Neural cell (in vitro differentiated cells): ENCODE data around the gene MAGI2. TPM values are rescaled to one million over a fixed set of nuclear protein-coding genes. Genes with fewer than 3 reads are reported as not detected.
"Not testable (repeated sequence)": the region's sequence is repeated elsewhere in the genome, so short reads cannot be mapped to it uniquely, and the experiment has no call there.

Experiments used
- H2AFZ ChIP-seq: fragments of 200-600, 300-800 bp; sonication (generic), shearing (Covaris generic); 2 replicates; pipeline ENCODE4 v1.6.0; 2014; ENCODE audit warnings: low read depth, mild to moderate bottlenecking, antibody characterized with exemption, low read length, moderate library complexity
- H3F3A ChIP-seq: fragments of 200-600 bp; shearing (Covaris generic); 2 replicates; pipeline ENCODE4 v1.6.1; 2016; ENCODE audit warnings: mild to moderate bottlenecking, moderate library complexity, mixed read lengths, antibody characterized with exemption, low read length; ENCODE audit not compliant: insufficient read depth, poor library complexity, severe bottlenecking
- H3K27ac ChIP-seq: fragments of 200-600, 300-800 bp; sonication (generic), shearing (Covaris generic); 2 replicates; pipeline ENCODE4 v1.5.1; 2014; ENCODE audit warnings: mild to moderate bottlenecking, low read length, moderate library complexity
- H3K27me3 ChIP-seq: fragments of 300-800, 200-600 bp; sonication (generic), shearing (Covaris generic); 2 replicates; pipeline ENCODE4 v1.6.0; 2014; ENCODE audit warnings: mild to moderate bottlenecking, low read depth, low read length, moderate library complexity; ENCODE audit not compliant: insufficient read depth
- H3K36me3 ChIP-seq: fragments of 300-800, 200-600 bp; sonication (generic), shearing (Covaris generic); 2 replicates; pipeline ENCODE4 v1.5.1; 2014; ENCODE audit warnings: mild to moderate bottlenecking, antibody characterized with exemption, low read length, moderate library complexity; ENCODE audit not compliant: insufficient read depth
- H3K4me2 ChIP-seq: fragments of 300-800, 200-600 bp; sonication (generic), shearing (Covaris generic); 2 replicates; pipeline ENCODE4 v1.6.0; 2014; ENCODE audit warnings: mild to moderate bottlenecking, low read length
- H3K4me3 ChIP-seq: fragments of 300-800, 200-600 bp; sonication (generic), shearing (Covaris generic); 2 replicates; pipeline ENCODE4 v1.5.1; 2014; ENCODE audit warnings: mild to moderate bottlenecking, low read length, moderate library complexity
- H3K79me2 ChIP-seq: fragments of 200-600 bp; shearing (Covaris generic); replicated peaks from 2 replicates; pipeline ENCODE4 v1.6.0; 2014; ENCODE audit warnings: mild to moderate bottlenecking, low read length, moderate library complexity; ENCODE audit not compliant: insufficient read depth
- H3K9ac ChIP-seq: fragments of 300-800, 200-600 bp; sonication (generic), shearing (Covaris generic); 2 replicates; pipeline ENCODE4 v1.6.1; 2016; ENCODE audit warnings: mild to moderate bottlenecking, low read length, mixed read lengths
- H3K9me2 ChIP-seq: fragments of 200-600 bp; shearing (Covaris generic); 2 replicates; pipeline ENCODE4 v1.6.1; 2016; ENCODE audit warnings: mild to moderate bottlenecking, low read length, mixed read lengths; ENCODE audit not compliant: insufficient read depth
- H3K9me3 ChIP-seq: fragments of 200-600, 300-800 bp; sonication (generic), shearing (Covaris generic); 2 replicates; pipeline ENCODE4 v1.6.1; 2016; ENCODE audit warnings: mild to moderate bottlenecking, mixed run types, low read length, moderate library complexity, mixed read lengths
- H4K20me1 ChIP-seq: fragments of 200-600 bp; shearing (Covaris generic); 2 replicates; pipeline ENCODE4 v1.6.1; 2016; ENCODE audit warnings: mild to moderate bottlenecking, mixed run types; ENCODE audit not compliant: insufficient read depth
- CTCF ChIP-seq: fragments of 450-650 bp; IDR thresholded peaks from 2 replicates; pipeline ENCODE4 v1.5.1; 2014; ENCODE audit warnings: antibody characterized with exemption, mild to moderate bottlenecking, moderate library complexity; ENCODE audit not compliant: poor library complexity, severe bottlenecking
- EP300 ChIP-seq: fragments of 450-650 bp; conservative IDR thresholded peaks from 2 replicates; pipeline ENCODE4 v1.6.1; 2014; ENCODE audit warnings: antibody characterized with exemption, mild to moderate bottlenecking, moderate library complexity; ENCODE audit not compliant: poor library complexity, severe bottlenecking
- EZH2 ChIP-seq: fragments of 200-600, 300-800 bp; shearing (Covaris generic), sonication (generic); IDR thresholded peaks from 2 replicates; pipeline ENCODE4 v1.6.1; 2014; ENCODE audit warnings: antibody characterized with exemption, low read length, borderline replicate concordance, mild to moderate bottlenecking; ENCODE audit not compliant: insufficient read depth, poor library complexity, severe bottlenecking
- MXI1 ChIP-seq: fragments of 450-650 bp; conservative IDR thresholded peaks from 2 replicates; pipeline ENCODE4 v1.6.1; 2014; ENCODE audit warnings: antibody characterized with exemption, mild to moderate bottlenecking; ENCODE audit not compliant: poor library complexity, severe bottlenecking
- POLR2AphosphoS5 ChIP-seq: IDR thresholded peaks from 2 replicates; pipeline ENCODE4 v1.6.1; 2012
- RAD21 ChIP-seq: fragments of 450-650 bp; conservative IDR thresholded peaks from 2 replicates; pipeline ENCODE4 v1.6.1; 2014; ENCODE audit warnings: antibody characterized with exemption, mild to moderate bottlenecking, moderate library complexity
- REST ChIP-seq: IDR thresholded peaks from 2 replicates; pipeline ENCODE4 v1.6.1; 2012; ENCODE audit warnings: borderline replicate concordance
- SMC3 ChIP-seq: fragments of 450-650 bp; conservative IDR thresholded peaks from 2 replicates; pipeline ENCODE4 v1.6.1; 2014; ENCODE audit warnings: antibody characterized with exemption, mild to moderate bottlenecking, moderate library complexity; ENCODE audit not compliant: poor library complexity
- TAF1 ChIP-seq: IDR thresholded peaks from 2 replicates; pipeline ENCODE4 v1.6.1; 2012; ENCODE audit warnings: low read depth
- polyA plus RNA-seq: library from polyadenylated mRNA; depleted of rRNA; stranded (reverse); fragments of >200 nt; gene quantifications from 2 replicates; pipeline ENCODE4 v1.2.3, GENCODE V29; 2014

MAGI2 gene
- polyA plus RNA-seq, 1 donor from 2014 or later = 19.3 TPM

GRCh38 chr7:78247910-78248689 is 1205.4 kb downstream of the MAGI2 start:
- H3K9ac ChIP-seq = no peak overlapping the region
- H3K9me2 ChIP-seq = no peaks in the 10 kb centered on the region
- H3K4me2 ChIP-seq = no peak overlapping the region
- no peaks in the 10 kb centered on the region for H3K36me3 ChIP-seq
- peaks cover 14% of the 10 kb centered on the region for H3K79me2 ChIP-seq
- H3K27ac ChIP-seq = no peak overlapping the region
- no peak overlapping the region for H2AFZ ChIP-seq
- peaks cover 4% of the 10 kb centered on the region for H3K9me3 ChIP-seq
- H3F3A ChIP-seq = no peaks in the 10 kb centered on the region
- no peaks in the 10 kb centered on the region for H4K20me1 ChIP-seq
- no peaks in the 10 kb centered on the region for H3K27me3 ChIP-seq
- no peak overlapping the region for H3K4me3 ChIP-seq
- no peak for TF ChIP-seq RAD21
- TF ChIP-seq MXI1 = no peak
- TF ChIP-seq TAF1 = no peak
- no peak for TF ChIP-seq CTCF
- no peak for TF ChIP-seq POLR2AphosphoS5
- no peak for TF ChIP-seq REST
- no peak for TF ChIP-seq EP300
- no peak for TF ChIP-seq SMC3
- no peak for TF ChIP-seq EZH2

- H3K27ac ChIP-seq, H3K9me3 ChIP-seq, H3K36me3 ChIP-seq, H3K27me3 ChIP-seq, H3F3A ChIP-seq, H3K79me2 ChIP-seq, H2AFZ ChIP-seq, H3K4me2 ChIP-seq, H4K20me1 ChIP-seq, H3K4me3 ChIP-seq, H3K9me2 ChIP-seq, H3K9ac ChIP-seq: not testable (repeated sequence)
Observed at GRCh38 chr7:78240179-78240578, 1213.3 kb downstream of the MAGI2 start.

- TF ChIP-seq SMC3 (no peak), REST (no peak), EP300 (no peak), CTCF (no peak), MXI1 (no peak), EZH2 (no peak), RAD21 (no peak), POLR2AphosphoS5 (no peak)
- Histone ChIP-seq H3K9me3 (no peaks in the 10 kb centered on the region), H3K9ac (no peak overlapping the region), H3K27me3 (no peaks in the 10 kb centered on the region), H3F3A (no peaks in the 10 kb centered on the region), H3K36me3 (no peaks in the 10 kb centered on the region), H3K27ac (no peak overlapping the region), H4K20me1 (no peaks in the 10 kb centered on the region), H3K79me2 (no peaks in the 10 kb centered on the region), H2AFZ (no peak overlapping the region), H3K9me2 (no peaks in the 10 kb centered on the region), H3K4me2 (no peak overlapping the region), H3K4me3 (no peak overlapping the region)
Observed at GRCh38 chr7:78234634-78235033, 1218.8 kb downstream of the MAGI2 start.
